ENCODE results near the gene SESTD1. TPM values are rescaled to one million over a fixed set of nuclear protein-coding genes. Genes with fewer than 3 reads are reported as not detected.

SESTD1 gene
- total and polyA plus RNA-seq, 2 of the 8 experiments (the other 6 are each of a cell fraction or from before 2014, with no cell fraction given) = 5.2 to 49.6 TPM

DNA sequence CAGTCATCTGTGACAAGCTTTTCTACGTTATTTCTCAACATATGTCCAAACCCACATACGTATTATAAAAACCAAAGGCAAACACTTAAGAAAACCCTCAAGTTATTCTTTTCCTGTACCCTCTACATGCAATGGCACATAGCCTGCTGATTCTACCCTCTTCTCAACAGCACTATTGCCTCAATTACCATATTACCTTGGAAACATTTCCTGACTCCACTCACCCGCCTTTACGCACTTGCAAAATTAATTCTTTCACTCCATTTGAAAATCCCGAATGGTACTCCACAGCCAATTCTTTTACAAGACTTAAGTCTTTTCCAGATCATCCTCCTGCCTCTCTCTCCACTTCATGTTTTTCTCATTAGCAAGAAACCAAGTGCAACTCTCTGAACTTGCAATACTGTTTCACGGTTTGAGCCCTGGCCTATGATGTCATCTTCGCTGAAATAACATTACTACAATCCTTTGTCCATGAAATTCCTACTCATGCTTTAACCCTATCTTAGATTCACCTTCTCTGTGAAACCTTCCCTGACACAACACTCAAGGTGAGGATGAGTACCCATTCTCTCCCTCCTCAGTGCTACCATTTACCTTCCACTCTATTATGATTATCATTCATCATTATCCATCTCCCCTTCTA is 29.0 kb downstream of the SESTD1 start (continued):
- TF ChIP-seq TAF1 (IDR thresholded peaks at IDR 0.05; ENCODE audit: low read depth, low read length) (no peak), EGR1 (IDR thresholded peaks at IDR 0.05; ENCODE audit: borderline replicate concordance, low read depth, low read length) (no peak), SIRT6 (IDR thresholded peaks at IDR 0.05; ENCODE audit: low read length) (no peak), CREB1 (IDR thresholded peaks at IDR 0.05) (no peak), NANOG (IDR thresholded peaks at IDR 0.05; ENCODE audit: insufficient read depth, low read depth, low read length, poor library complexity, severe bottlenecking) (no peak), BRCA1 (IDR thresholded peaks at IDR 0.05; ENCODE audit: low read depth, low read length) (no peak), SP2 (IDR thresholded peaks at IDR 0.05; ENCODE audit: low read length) (no peak), BACH1 (IDR thresholded peaks at IDR 0.05; ENCODE audit: low read length) (no peak), TCF12 (IDR thresholded peaks at IDR 0.05; ENCODE audit: low read depth, low read length) (no peak)
